ENCODE results near the gene NMBR.

Gene NMBR

GRCh38 chr6:142048593-142048980 is 98.3 kb downstream of the NMBR start:
- no peaks in the 10 kb centered on the region for H3K36me3 ChIP-seq (replicated peaks)
- no peak for DNase-seq
- H3K27me3 ChIP-seq (replicated peaks): no peaks in the 10 kb centered on the region
- in situ Hi-C loops (cut with HindIII; ENCODE audit: low pct_ligation_motif_present, low sequenced_read_pairs): no loop called here
- H3K4me3 ChIP-seq (ENCODE audit: low read depth, low read length): no peak overlapping the region
- H3K27ac ChIP-seq: no peak overlapping the region
- no peak for TF ChIP-seq CTCF (IDR thresholded peaks at IDR 0.05; ENCODE audit: low read depth, low read length, missing control alignments)

GRCh38 chr6:142047934-142048592 is 98.9 kb downstream of the NMBR start:
- Histone ChIP-seq H3K27ac (no peak overlapping the region), H3K27me3 (replicated peaks) (no peaks in the 10 kb centered on the region), H3K4me3 (ENCODE audit: low read depth, low read length) (no peak overlapping the region), H3K36me3 (replicated peaks) (no peaks in the 10 kb centered on the region)
- no peak for TF ChIP-seq CTCF (IDR thresholded peaks at IDR 0.05; ENCODE audit: low read depth, low read length, missing control alignments)
- in situ Hi-C loops (cut with HindIII; ENCODE audit: low pct_ligation_motif_present, low sequenced_read_pairs): no loop called here
- no peak for DNase-seq

- TF ChIP-seq CTCF (IDR thresholded peaks at IDR 0.05; ENCODE audit: low read depth, low read length, missing control alignments): peak; percentile 18
- Histone ChIP-seq H3K36me3 (replicated peaks) (no peaks in the 10 kb centered on the region), H3K4me3 (ENCODE audit: low read depth, low read length) (no peak overlapping the region), H3K27me3 (replicated peaks) (no peaks in the 10 kb centered on the region), H3K27ac (no peak overlapping the region)
- in situ Hi-C loops (cut with HindIII; ENCODE audit: low pct_ligation_motif_present, low sequenced_read_pairs): no loop called here
- DNase-seq: peak; percentile 9
Measured at GRCh38 chr6:142045380-142046278, 101.3 kb downstream of the NMBR start.

- no peak for TF ChIP-seq CTCF (IDR thresholded peaks at IDR 0.05; ENCODE audit: low read depth, low read length, missing control alignments)
- H3K27me3 ChIP-seq (replicated peaks): no peaks in the 10 kb centered on the region
- H3K36me3 ChIP-seq (replicated peaks): no peaks in the 10 kb centered on the region
- H3K4me3 ChIP-seq (ENCODE audit: low read depth, low read length): no peak overlapping the region
- no peak overlapping the region for H3K27ac ChIP-seq
- no peak for DNase-seq
- in situ Hi-C loops (cut with HindIII; ENCODE audit: low pct_ligation_motif_present, low sequenced_read_pairs): no loop called here
Measured at GRCh38 chr6:142035890-142036289, 111.0 kb downstream of the NMBR start.

- no peak for TF ChIP-seq CTCF (IDR thresholded peaks at IDR 0.05; ENCODE audit: low read depth, low read length, missing control alignments)
Measured at GRCh38 chr6:142031035-142031434, 115.9 kb downstream of the NMBR start.

More at GRCh38 chr6:142031035-142031434, 115.9 kb downstream of the NMBR start:
- DNase-seq: no peak
- in situ Hi-C loops (cut with HindIII; ENCODE audit: low pct_ligation_motif_present, low sequenced_read_pairs): no loop called here
- H3K27me3 ChIP-seq (replicated peaks): no peaks in the 10 kb centered on the region
- H3K4me3 ChIP-seq (ENCODE audit: low read depth, low read length): no peak overlapping the region
- no peaks in the 10 kb centered on the region for H3K36me3 ChIP-seq (replicated peaks)
- H3K27ac ChIP-seq: no peak overlapping the region
